Fibroblast of skin of left biceps (primary cell): Measurements from ENCODE around the gene ZBTB25.

Experiments used
- DNase-seq, 2 experiments: peaks; one replicate each; pipeline ENCODE4 v3.0.0-alpha.2; 2013; ENCODE audit warnings: low read depth in 2 of 2

ZBTB25 gene

GRCh38 chr14:64475585-64476273 lies 27.9 kb downstream of the ZBTB25 start:
- DNase-seq, result no peak

DNA sequence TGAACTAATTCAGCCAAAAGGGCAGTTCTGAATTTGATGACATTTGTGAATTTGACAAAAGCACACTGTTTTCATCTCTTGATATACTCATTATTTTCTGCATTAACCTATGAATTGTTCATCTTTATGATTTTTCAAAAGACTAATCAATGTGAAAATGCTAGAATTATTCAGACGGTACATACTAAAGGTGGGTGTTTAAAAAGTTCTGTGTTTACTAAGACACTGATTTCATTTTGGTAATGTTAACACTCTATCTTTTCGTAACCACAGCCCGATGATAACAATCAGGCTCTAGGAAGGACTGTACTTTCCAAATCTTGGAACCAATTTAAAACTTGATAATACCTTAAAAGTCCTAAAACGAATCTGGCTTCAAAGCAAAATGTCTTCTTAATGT lies 28.9 kb downstream of the ZBTB25 start:
- no peak for DNase-seq

DNA sequence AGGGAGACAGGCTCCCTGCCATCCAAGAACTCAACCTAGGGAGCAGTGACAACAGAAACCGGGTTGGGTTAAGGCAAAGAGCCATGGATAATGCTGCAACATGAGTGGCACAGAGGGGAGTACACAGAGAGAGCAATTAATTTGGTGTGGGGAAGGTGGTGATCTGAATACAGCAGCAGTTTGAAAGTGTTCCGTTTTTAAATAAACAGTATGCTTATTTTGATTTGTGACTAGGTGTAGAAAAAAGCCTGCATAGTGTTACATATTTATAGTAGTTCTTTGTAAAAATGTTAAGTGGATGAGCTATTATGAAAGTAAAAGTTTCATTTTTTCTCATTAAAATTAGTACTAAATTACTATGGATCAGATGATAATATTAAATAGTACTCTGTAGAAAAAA lies 29.6 kb downstream of the ZBTB25 start:
- DNase-seq, result no peak

GRCh38 chr14:64468451-64468850 lies 35.2 kb downstream of the ZBTB25 start:
- DNase-seq, result no peak

DNA sequence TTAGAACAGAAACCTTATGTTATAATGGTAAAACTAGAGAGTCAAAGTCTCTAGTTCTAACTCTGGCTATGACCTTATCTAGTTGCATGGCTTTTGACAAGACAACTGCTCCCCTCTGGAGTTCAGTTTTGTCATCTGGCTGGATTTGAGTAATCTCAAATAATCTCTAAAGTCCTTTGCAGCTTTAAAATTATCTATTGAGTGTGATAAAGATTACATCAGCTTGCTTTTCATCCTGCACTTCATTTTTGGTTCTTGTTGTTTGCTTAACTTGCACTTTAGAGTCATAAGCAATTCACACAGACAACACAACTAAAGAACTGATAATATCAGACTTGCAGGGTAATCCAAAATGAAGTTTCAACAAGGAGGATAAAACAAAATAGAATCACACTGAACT lies 36.1 kb downstream of the ZBTB25 start:
- DNase-seq, result no peak

GRCh38 chr14:64467101-64467500 lies 36.5 kb downstream of the ZBTB25 start:
- no peak for DNase-seq

DNA sequence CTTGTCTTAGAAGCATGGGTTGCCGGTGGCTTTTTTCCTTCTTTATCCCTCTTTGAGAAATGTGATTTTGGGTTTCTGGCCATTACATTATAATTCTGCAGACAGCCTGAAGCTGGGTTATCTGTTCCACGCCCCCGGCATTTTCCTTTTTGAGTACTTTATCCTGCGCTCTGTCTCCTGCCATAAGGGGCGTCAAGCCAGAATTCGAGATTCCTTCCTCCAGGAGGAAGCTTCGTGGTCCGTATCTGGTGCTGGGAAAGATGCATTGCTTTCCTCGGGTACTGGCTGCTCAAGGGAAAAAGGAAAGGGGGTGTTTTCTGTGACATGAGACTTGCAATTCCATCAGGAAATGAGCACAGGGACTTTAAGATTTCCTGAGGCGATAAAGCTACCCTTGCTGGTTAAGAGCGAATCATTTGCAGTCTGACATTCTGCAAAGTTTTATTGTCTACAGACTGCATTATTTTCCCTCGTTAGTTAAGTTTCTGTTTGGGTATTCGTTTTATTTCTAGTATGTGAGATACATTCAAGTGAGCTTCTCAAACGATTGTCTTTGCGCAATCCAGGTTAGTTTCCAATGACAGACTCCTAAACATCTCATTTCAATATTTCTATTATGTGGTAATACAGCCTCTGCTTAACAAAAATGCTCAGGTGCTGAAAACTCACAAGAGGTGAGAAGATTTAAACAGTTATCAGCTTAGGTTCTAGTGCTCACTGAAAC lies 37.6 kb downstream of the ZBTB25 start:
- peak; percentile 15 to 24 for DNase-seq

DNA sequence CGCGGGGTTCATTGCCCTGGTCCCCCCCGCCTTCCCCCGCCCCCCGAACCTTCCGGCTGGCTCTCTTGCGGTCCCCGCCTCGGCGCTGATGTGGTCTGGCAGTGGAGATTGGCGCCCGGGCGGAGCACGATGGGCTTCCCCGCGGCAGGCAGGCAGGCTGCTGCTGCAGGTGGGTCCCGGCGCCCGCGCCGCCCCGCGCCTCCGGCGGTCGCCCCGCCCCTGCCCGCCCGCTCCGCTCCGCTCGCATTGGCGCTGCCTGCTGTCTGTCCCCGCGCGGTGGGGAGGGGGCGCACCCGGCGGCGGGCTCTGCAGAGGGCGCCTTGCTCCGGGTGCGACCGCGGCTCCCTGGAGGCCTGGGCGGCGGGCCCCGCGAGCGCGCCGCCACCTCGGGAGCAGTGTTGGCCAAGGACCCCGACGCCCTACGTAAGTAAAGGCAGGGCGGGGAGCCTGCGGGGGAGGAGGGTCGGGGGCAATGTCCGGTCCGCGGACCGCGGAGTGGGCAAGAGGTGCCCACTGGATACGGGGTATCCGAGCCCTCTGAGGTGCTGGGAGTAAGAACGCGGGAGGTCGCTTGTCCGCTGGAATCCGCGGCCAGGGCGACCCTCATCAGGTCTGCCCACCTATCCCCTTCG lies 38.3 kb downstream of the ZBTB25 start, which contains the start of gene AKAP5:
AKAP5 (plus strand) TSS at position 309 of the 632 bp plus-strand sequence. CDS start 2,896 bp downstream, outside the sequence.
- DNase-seq, result no peak

DNA sequence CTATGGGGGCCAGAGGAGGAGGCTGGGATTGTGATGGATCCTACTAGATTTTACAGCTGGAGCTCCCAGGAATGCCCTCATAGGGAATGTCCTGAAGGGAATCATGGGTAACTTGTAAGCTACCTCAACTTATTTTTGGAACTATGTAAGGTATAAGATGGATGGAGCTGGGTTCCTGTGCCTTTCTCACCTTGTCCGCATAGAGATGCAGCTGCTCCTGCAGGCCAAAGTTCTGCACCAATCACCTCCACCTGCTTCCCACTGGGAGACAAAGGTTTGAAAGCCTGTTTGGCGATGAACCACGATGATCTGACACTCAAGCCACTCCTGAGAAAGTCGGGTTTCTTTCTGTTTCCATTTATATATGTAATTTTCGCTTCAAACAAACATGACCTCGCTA lies 39.0 kb downstream of the ZBTB25 start:
- DNase-seq, result no peak

- no peak for DNase-seq
Measured at GRCh38 chr14:64463873-64464272, 39.8 kb downstream of the ZBTB25 start.

DNA sequence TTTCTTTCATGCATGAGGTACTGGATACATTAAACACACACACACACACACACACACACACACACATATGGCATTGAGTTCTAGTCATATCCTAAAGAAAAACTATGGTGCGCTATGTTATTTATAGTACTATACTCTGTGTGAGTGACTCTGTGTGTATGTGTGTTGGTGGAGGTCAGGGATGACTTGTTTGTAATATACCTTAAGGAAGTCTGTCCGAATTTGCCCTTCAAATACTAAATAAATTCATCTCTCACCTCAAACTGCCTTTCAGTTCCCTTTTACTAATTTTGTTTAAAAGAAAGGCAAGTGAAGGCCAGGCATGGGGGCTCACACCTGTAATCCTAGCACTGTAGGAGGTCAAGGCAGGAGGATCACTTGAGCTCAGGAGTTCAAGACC lies 40.4 kb downstream of the ZBTB25 start:
- no peak for DNase-seq

DNA sequence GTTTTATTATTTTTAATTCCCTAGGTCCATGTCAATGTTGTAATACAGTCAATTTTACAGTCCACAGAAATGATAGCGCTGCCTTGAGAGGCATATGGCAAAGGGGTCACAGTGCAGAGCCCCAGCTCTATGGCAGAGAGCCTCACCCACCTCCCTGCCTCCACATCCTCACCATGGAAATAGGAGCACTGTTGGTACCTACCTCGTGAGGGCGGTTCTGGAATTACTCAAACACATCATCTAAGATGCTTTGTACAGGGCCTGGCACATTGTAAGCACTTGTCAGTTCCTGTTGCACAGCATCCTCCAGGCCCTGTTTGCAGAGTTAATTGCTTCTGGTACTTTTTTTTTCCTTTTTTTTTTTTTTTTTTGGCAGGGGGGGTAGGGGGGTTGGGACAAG lies 42.4 kb downstream of the ZBTB25 start:
- no peak for DNase-seq

GRCh38 chr14:64459405-64460136 lies 44.1 kb downstream of the ZBTB25 start:
- DNase-seq, result no peak

- DNase-seq, result no peak
Measured at GRCh38 chr14:64454671-64455070, 49.0 kb downstream of the ZBTB25 start.

DNA sequence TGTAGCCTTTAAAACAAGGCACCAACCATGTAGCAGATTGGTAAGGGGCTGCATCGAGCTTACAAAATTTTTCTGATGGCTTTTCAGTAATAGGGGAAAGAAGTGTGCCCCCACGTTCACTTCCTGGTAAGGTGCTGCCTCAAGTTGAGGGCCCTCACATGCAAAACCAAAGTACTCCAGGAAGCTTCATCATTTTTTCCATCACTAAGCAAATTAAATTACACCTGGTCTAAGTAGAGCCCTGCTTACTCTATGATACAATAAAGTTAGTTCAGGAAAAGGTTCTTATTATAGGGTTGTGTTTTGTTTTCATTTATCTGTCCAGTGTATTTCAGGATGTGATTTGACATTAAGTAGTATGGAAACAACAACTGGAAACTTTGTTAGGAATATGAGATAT lies 53.4 kb downstream of the ZBTB25 start:
- DNase-seq, result no peak

DNA sequence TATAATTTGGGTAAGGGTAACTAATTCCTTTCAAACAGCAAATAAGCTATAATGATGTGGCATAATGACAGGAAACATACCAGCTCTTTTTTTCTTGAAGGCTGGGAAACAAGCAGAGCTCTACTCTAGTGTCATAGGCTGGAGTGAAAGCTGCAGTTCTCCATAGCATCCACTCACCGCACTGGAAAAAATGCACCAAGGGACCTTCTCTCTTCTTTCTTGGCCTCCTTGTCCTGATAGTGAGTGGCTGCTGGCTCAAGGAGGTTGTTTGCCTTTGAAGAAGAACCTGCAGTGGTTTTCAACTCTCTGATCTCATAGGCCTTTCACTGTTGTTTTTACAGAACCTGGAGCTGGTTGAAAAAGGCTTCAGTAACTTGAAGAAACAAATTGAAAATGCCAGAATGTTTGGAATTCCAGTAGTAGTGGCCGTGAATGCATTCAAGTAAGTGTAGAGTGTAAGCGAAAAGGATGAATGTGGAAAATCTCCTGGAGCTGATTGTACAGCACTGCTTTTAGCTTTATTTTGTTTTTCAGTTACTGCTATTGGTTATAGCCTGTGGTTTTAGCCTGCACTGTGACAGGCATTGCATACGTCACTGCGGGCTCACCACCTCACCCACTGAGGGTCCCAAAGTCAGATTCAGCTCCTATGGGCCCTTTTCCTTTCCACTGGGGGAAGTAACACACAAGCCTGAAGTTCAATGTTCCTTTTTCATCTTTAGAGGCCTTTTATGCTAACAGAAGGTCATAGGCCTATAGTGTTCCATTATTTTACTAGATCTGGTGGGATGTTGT lies 55.6 kb downstream of the ZBTB25 start:
- no peak for DNase-seq

GRCh38 chr14:64444984-64445845 lies 58.4 kb downstream of the ZBTB25 start:
- peak; percentile 42 to 48 for DNase-seq

GRCh38 chr14:64444140-64444539 lies 59.5 kb downstream of the ZBTB25 start:
- DNase-seq, result no peak

GRCh38 chr14:64442300-64442988 lies 61.2 kb downstream of the ZBTB25 start:
- no peak for DNase-seq

DNA sequence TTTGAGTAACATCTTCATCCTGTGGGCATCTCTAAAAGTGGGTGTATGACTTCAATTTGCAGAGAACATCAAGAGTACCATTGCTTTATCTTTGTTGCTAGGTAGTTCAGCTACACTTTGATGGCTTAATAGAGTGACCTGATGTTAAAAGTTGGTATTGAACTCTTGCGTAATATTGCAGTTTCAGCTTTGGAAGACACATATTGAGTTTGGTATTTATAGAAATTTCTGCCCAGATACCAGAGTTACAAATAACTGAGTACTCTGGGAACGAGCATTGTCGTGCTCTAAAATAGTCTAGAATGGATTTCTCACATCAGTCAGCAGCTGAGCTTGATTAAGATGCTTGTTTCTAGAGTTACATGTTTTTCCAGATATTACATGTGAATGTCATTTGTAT lies 63.1 kb downstream of the ZBTB25 start:
- DNase-seq, result no peak
